Right renal cortex interstitium (tissue), 3 donors: ENCODE data around the gene SIDT2. TPM values are rescaled to one million over a fixed set of nuclear protein-coding genes. Genes with fewer than 3 reads are reported as not detected.
"Not testable (repeated sequence)": the region's sequence is repeated elsewhere in the genome, so short reads cannot be mapped to it uniquely, and the experiment has no call there.

Experiments used
- DNase-seq, 3 donors: peaks; one replicate each; pipeline ENCODE4 v3.0.0-alpha.2; 2013; ENCODE audit warnings: low read depth in 3 of 3, low spot score in 2 of 3
- polyA plus RNA-seq, 3 donors: library from polyadenylated mRNA; unstranded; fragments of 120-200 nt; gene quantifications; one replicate each; pipeline ENCODE4 v1.2.1, GENCODE V29; 2013; ENCODE audit not compliant: insufficient read length in 3 of 3

The SIDT2 gene
- polyA plus RNA-seq, 3 donors, result 35.0 to 38.6 (median 38.5) TPM

GRCh38 chr11:117201658-117202305 is 23.2 kb downstream of the SIDT2 start:
- DNase-seq, result no peak

GRCh38 chr11:117202386-117203068 is 24.0 kb downstream of the SIDT2 start:
- no peak for DNase-seq

GRCh38 chr11:117203069-117203407 is 24.5 kb downstream of the SIDT2 start:
- no peak for DNase-seq

GRCh38 chr11:117204283-117205080 is 25.9 kb downstream of the SIDT2 start:
- DNase-seq, result no peak

GRCh38 chr11:117205211-117205818 is 26.8 kb downstream of the SIDT2 start:
- DNase-seq, result no peak

- not testable (repeated sequence) for DNase-seq
These were observed 27.6 kb downstream of the SIDT2 start for GRCh38 chr11:117206111-117206510.

GRCh38 chr11:117206859-117207258 is 28.3 kb downstream of the SIDT2 start:
- DNase-seq, result not testable (repeated sequence)

GRCh38 chr11:117207481-117207880 is 28.9 kb downstream of the SIDT2 start:
- not testable (repeated sequence) for DNase-seq

GRCh38 chr11:117208710-117209109 is 30.2 kb downstream of the SIDT2 start:
- DNase-seq, result not testable (repeated sequence)

GRCh38 chr11:117209351-117210125 is 31.0 kb downstream of the SIDT2 start:
- not testable (repeated sequence) for DNase-seq

GRCh38 chr11:117210620-117211019 is 32.1 kb downstream of the SIDT2 start:
- DNase-seq, result no peak

- DNase-seq, result no peak
These were observed 34.3 kb downstream of the SIDT2 start for GRCh38 chr11:117212697-117213355.

- DNase-seq, result no peak
These were observed 36.0 kb downstream of the SIDT2 start for GRCh38 chr11:117214404-117215110.

GRCh38 chr11:117217141-117218084 is 38.9 kb downstream of the SIDT2 start:
- DNase-seq, result no peak

GRCh38 chr11:117218133-117218915 is 39.8 kb downstream of the SIDT2 start:
- DNase-seq, result no peak

- no peak for DNase-seq
These were observed 40.5 kb downstream of the SIDT2 start for GRCh38 chr11:117219001-117219400.

- no peak for DNase-seq
These were observed 40.9 kb downstream of the SIDT2 start for GRCh38 chr11:117219455-117219854.
